ENCODE results near the gene AMBP. TPM values are rescaled to one million over a fixed set of nuclear protein-coding genes. Genes with fewer than 3 reads are reported as not detected.
A peak's percentile ranks its signal among the peaks of the same experiment; 100 is the strongest.

Gene AMBP
- total RNA-seq, 1 experiment from 2014 or later = not detected

DNA sequence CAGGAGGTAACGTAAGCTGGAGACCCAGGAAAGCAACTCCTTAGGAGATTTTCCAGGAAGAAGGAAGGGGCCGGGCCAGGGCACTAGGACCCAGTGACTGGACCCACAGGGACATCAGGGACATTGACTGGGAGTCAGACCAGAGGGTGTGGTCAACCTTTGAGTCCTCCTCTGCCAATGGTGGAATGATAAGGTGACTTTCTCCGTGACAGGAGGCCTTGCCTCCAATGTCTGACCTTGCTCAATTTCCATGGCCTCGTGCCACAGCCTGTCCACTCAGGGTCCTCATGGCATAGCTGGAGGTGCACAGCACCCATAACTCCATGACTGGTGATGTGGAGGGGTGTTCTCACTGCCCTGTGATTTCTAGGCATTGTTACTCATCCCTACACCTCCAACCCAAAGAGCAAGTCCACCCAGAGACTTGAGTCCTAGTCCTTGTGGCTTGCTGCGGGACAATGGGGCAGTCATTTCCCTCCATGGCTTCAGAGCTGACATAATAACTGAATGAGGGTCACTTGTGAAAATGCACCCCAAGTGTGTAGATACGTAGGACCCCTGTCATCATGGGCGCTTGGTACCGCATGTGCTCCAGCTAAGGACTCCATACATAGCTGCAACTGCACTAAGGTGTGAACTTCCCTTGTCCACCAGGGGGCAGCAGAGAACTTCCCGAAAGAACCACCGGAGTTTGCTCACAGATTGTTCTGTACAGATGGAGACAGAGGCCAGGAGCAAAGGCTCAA is 4.1 kb upstream of the AMBP start:
- H3K4me1 ChIP-seq (ENCODE audit: insufficient read depth, low read length, poor library complexity, severe bottlenecking) = no peaks in the 10 kb centered on the region
- H3K4me3 ChIP-seq (ENCODE audit: low read depth, low read length, poor library complexity, severe bottlenecking) = no peak overlapping the region
- intact Hi-C loops (cut with micrococcal nuclease; ENCODE audit: unreplicated experiment) = loop anchor here (1.0 kb wide), 1 partner anchor 209 kb away; no protein-coding TSS in a partner anchor
- ChIA-PET POLR2A (ENCODE audit: low non-redundant PET) (no interaction called here), CTCF (interaction anchor here (0.8 to 1.9 kb wide), 12 partner anchors 14 to 275 kb away, joined by 3 to 19 read pairs (median 4); no protein-coding TSS in a partner anchor)
- DNase-seq (ENCODE audit: low spot score) = peak; percentile 90
- H3K27me3 ChIP-seq (replicated peaks; ENCODE audit: insufficient read depth, low read depth, low read length, poor library complexity) = no peaks in the 10 kb centered on the region
- TF ChIP-seq, protein P1, sequence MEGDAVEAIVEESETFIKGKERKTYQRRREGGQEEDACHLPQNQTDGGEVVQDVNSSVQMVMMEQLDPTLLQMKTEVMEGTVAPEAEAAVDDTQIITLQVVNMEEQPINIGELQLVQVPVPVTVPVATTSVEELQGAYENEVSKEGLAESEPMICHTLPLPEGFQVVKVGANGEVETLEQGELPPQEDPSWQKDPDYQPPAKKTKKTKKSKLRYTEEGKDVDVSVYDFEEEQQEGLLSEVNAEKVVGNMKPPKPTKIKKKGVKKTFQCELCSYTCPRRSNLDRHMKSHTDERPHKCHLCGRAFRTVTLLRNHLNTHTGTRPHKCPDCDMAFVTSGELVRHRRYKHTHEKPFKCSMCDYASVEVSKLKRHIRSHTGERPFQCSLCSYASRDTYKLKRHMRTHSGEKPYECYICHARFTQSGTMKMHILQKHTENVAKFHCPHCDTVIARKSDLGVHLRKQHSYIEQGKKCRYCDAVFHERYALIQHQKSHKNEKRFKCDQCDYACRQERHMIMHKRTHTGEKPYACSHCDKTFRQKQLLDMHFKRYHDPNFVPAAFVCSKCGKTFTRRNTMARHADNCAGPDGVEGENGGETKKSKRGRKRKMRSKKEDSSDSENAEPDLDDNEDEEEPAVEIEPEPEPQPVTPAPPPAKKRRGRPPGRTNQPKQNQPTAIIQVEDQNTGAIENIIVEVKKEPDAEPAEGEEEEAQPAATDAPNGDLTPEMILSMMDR (conservative IDR thresholded peaks at IDR 0.05; ENCODE audit: low read depth, low read length) = peak; percentile 93
- no peak for TF ChIP-seq EZH2 (IDR thresholded peaks at IDR 0.05; ENCODE audit: borderline replicate concordance, low read depth, low read length, poor library complexity, severe bottlenecking)
- H3K27ac ChIP-seq (ENCODE audit: low read depth, low read length, poor library complexity, severe bottlenecking) = no peak overlapping the region
- no peaks in the 10 kb centered on the region for H3K9me3 ChIP-seq (ENCODE audit: low read depth, low read length, poor library complexity, severe bottlenecking)
- no peaks in the 10 kb centered on the region for H3K36me3 ChIP-seq (ENCODE audit: insufficient read depth, low read length, poor library complexity, severe bottlenecking)
- BruUV-seq (replicated peaks) = no TSS peak

DNA sequence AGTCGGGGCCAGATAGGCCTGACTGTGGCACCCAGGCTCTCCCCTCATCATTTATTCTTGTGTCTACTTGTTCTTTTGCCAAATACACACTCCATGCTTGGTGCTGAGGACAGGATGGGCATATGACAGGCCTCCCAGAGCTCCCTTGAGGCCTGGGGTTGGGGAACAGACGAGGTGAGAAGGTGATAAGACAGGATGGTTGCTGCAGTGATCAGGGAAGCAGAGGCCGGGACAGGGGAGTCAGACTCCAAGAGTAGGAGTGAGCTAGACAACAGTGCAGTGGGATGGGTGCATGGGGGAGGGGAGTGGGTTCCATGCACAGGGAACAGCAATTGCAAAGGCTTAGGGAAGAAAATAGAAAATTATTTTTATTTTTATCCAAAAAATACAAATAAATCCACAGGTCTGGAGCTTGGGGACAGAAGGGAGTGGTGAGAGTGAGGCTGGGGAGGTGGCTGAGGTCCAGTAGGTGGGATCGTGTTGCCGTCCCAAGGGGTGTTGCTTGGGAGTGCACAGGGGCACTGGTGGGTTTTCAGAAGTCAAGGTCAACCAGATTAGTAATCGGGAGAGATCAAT is 3.4 kb upstream of the AMBP start:
- no peak for DNase-seq (ENCODE audit: low spot score)
- CTCF ChIA-PET = interaction anchor here (0.9 to 1.4 kb wide), 3 partner anchors 26 to 210 kb away, joined by 3 to 19 read pairs (median 3); no protein-coding TSS in a partner anchor
- Histone ChIP-seq H3K4me1 (ENCODE audit: insufficient read depth, low read length, poor library complexity, severe bottlenecking) (no peaks in the 10 kb centered on the region), H3K9me3 (ENCODE audit: low read depth, low read length, poor library complexity, severe bottlenecking) (no peaks in the 10 kb centered on the region), H3K36me3 (ENCODE audit: insufficient read depth, low read length, poor library complexity, severe bottlenecking) (no peaks in the 10 kb centered on the region), H3K4me3 (ENCODE audit: low read depth, low read length, poor library complexity, severe bottlenecking) (no peak overlapping the region), H3K27ac (ENCODE audit: low read depth, low read length, poor library complexity, severe bottlenecking) (no peak overlapping the region), H3K27me3 (replicated peaks; ENCODE audit: insufficient read depth, low read depth, low read length, poor library complexity) (no peaks in the 10 kb centered on the region)
- intact Hi-C loops (cut with micrococcal nuclease; ENCODE audit: unreplicated experiment) = loop anchor here (1.0 kb wide), 1 partner anchor 210 kb away; no protein-coding TSS in a partner anchor
- POLR2A ChIA-PET (ENCODE audit: low non-redundant PET) = no interaction called here
- BruUV-seq (replicated peaks) = no TSS peak
- TF ChIP-seq, protein P1 (conservative IDR thresholded peaks at IDR 0.05; ENCODE audit: low read depth, low read length) = no peak
- TF ChIP-seq EZH2 (IDR thresholded peaks at IDR 0.05; ENCODE audit: borderline replicate concordance, low read depth, low read length, poor library complexity, severe bottlenecking) = no peak

DNA sequence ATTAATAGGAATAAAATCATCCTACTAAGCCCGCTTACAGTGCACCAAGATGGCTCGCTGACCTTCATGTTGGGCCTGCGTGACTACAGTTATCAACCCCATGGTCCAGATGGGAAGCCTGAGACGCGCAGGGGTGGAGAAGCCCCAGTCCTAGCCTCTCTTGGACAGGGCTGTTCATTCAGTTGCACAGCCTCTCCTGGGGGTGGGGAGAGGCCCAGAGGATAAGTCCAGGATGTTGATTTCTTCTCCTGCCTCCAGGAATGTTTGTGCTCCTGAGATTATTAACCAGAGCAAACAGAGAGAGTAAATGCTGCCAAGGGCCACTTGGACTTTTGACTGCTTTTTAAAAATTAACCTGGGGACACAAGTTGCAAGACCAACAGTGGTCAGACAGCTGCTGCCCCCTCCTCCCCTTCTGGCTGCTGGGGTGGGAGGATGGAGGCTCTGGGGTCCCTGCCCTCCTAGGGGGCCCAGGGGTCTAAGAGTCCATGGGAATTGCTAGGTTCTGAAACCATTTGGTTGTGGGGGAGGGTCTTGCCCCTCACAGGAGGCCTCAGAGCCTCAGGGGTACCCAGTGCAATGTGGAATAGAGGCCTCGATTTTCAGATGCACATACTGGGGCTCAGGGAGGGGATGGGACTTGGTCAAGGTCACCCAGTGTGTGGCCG is 2.8 kb upstream of the AMBP start:
- Histone ChIP-seq H3K4me3 (ENCODE audit: low read depth, low read length, poor library complexity, severe bottlenecking) (no peak overlapping the region), H3K4me1 (ENCODE audit: insufficient read depth, low read length, poor library complexity, severe bottlenecking) (no peaks in the 10 kb centered on the region), H3K27ac (ENCODE audit: low read depth, low read length, poor library complexity, severe bottlenecking) (no peak overlapping the region), H3K27me3 (replicated peaks; ENCODE audit: insufficient read depth, low read depth, low read length, poor library complexity) (no peaks in the 10 kb centered on the region), H3K9me3 (ENCODE audit: low read depth, low read length, poor library complexity, severe bottlenecking) (no peaks in the 10 kb centered on the region), H3K36me3 (ENCODE audit: insufficient read depth, low read length, poor library complexity, severe bottlenecking) (no peaks in the 10 kb centered on the region)
- POLR2A ChIA-PET (ENCODE audit: low non-redundant PET) = no interaction called here
- DNase-seq (ENCODE audit: low spot score) = no peak
- TF ChIP-seq, protein P1 (conservative IDR thresholded peaks at IDR 0.05; ENCODE audit: low read depth, low read length) = no peak
- no peak for TF ChIP-seq EZH2 (IDR thresholded peaks at IDR 0.05; ENCODE audit: borderline replicate concordance, low read depth, low read length, poor library complexity, severe bottlenecking)
- CTCF ChIA-PET = interaction anchor here (0.5 kb wide), 1 partner anchor 13 kb away, joined by 3 read pairs; no protein-coding TSS in a partner anchor
- intact Hi-C loops (cut with micrococcal nuclease; ENCODE audit: unreplicated experiment) = no loop called here
- no TSS peak for BruUV-seq (replicated peaks)

Measured in A673 (cell line).